ENCODE data around the gene PDGFA.

- no peak for TF ChIP-seq EZH2phosphoT487 (IDR thresholded peaks at IDR 0.05; ENCODE audit: borderline replicate concordance, low read depth, low read length)
- TF ChIP-seq CTCF (conservative IDR thresholded peaks at IDR 0.05; ENCODE audit: low read length) = no peak
Measured at GRCh38 chr7:480531-481218, 39.0 kb downstream of the PDGFA start.
